ENCODE data around the gene SYF2. TPM values are rescaled to one million over a fixed set of nuclear protein-coding genes. Genes with fewer than 3 reads are reported as not detected.

Gene SYF2
- polyA plus RNA-seq, 1 of the 3 experiments (the other 2 are of a cell fraction): 31.1 TPM

GRCh38 chr1:25247024-25247828 is 14.9 kb upstream of the SYF2 start, which contains the start of gene RSRP1 (continued):
- no peak for TF ChIP-seq REST (IDR thresholded peaks at IDR 0.05; ENCODE audit: low read depth, low read length)
- no peak for TF ChIP-seq NFIC (IDR thresholded peaks at IDR 0.05; ENCODE audit: borderline replicate concordance)
- no peak for TF ChIP-seq CTCF (IDR thresholded peaks at IDR 0.05)
- TF ChIP-seq CHD2 (IDR thresholded peaks at IDR 0.05; ENCODE audit: low read length, partially characterized antibody): peak; percentile 67
- peak; percentile 55 for TF ChIP-seq MXI1 (IDR thresholded peaks at IDR 0.05; ENCODE audit: low read depth, low read length)
- TF ChIP-seq USF2 (IDR thresholded peaks at IDR 0.05; ENCODE audit: borderline replicate concordance, low read depth, low read length): no peak
- TF ChIP-seq TEAD4 (IDR thresholded peaks at IDR 0.05; ENCODE audit: borderline replicate concordance, insufficient read depth): no peak
- peak; percentile 49; the same call in 1 of the 2 replicates for TF ChIP-seq SIN3A (IDR thresholded peaks at IDR 0.05; ENCODE audit: borderline replicate concordance, low read depth, low read length)

GRCh38 chr1:25246600-25247023 is 14.3 kb upstream of the SYF2 start:
- DNase-seq: peak; percentile 28

More at GRCh38 chr1:25246600-25247023, 14.3 kb upstream of the SYF2 start:
- TF ChIP-seq EZH2phosphoT487 (IDR thresholded peaks at IDR 0.05; ENCODE audit: borderline replicate concordance, low read depth) (no peak), RCOR1 (IDR thresholded peaks at IDR 0.05; ENCODE audit: low read length) (no peak)
- peaks cover 40 to 50% of the 10 kb centered on the region in 2 experiments for H3K36me3 ChIP-seq (replicated peaks in 1 of 2; ENCODE audit: control insufficient read depth in 1 of 2, insufficient read depth in 2 of 2, low read length in 1 of 2)
- H3K4me1 ChIP-seq (ENCODE audit: control insufficient read depth in 1 of 2, insufficient read depth in 2 of 2, low read depth in 1 of 2, low read length in 1 of 2): peaks cover 11 to 20% of the 10 kb centered on the region in 2 experiments; a peak in 3 of 4 replicates
- H3K79me2 ChIP-seq (ENCODE audit: insufficient read depth): peaks cover 61% of the 10 kb centered on the region
- peaks cover 34% of the 10 kb centered on the region for H4K20me1 ChIP-seq (ENCODE audit: insufficient read depth)
- peak overlapping the region; percentile 99 for H3K9ac ChIP-seq
- H3K27ac ChIP-seq (ENCODE audit: low read depth in 2 of 2, low read length in 1 of 2): peak overlapping the region; percentile 98 to 99
- no peak overlapping the region for H2AFZ ChIP-seq (ENCODE audit: low read depth)
- peak overlapping the region; percentile 86 to 96 for H3K4me3 ChIP-seq (ENCODE audit: low read depth in 2 of 2, low read length in 1 of 2)
- 0% methylated on average over 13 of the region's 53 CpGs for WGBS (ENCODE audit: low lambda C conversion rate)
- CTCF ChIA-PET: interaction anchor here (1.3 to 1.4 kb wide), 2 partner anchors 11 to 41 kb away, joined by 4 read pairs; no protein-coding TSS in a partner anchor
- POLR2A ChIA-PET: interaction anchor here (0.7 to 1.7 kb wide), 3 partner anchors 8 to 14 kb away, joined by 3 to 24 read pairs (median 5); partner anchors contain the start of gene SYF2
- no peaks in the 10 kb centered on the region for H3K9me3 ChIP-seq
- no peaks in the 10 kb centered on the region for H3K9me2 ChIP-seq
- H3K27me3 ChIP-seq (ENCODE audit: insufficient read depth): no peaks in the 10 kb centered on the region
- H3K4me2 ChIP-seq: peak overlapping the region; percentile 95
- H3F3A ChIP-seq (replicated peaks; ENCODE audit: insufficient read depth): peaks cover 23% of the 10 kb centered on the region
